Ishikawa (cell line): ENCODE data around the gene KIF5B.

Experiments used
- CEBPB ChIP-seq: IDR thresholded peaks from 2 replicates; pipeline ENCODE4 v1.6.1; 2012
- CREB1 ChIP-seq: IDR thresholded peaks from 2 replicates; pipeline ENCODE4 v1.6.1; 2012; ENCODE audit warnings: low read depth
- EGR1 ChIP-seq: IDR thresholded peaks from 2 replicates; pipeline ENCODE4 v1.6.1; 2012
- EP300 ChIP-seq: IDR thresholded peaks from 2 replicates; pipeline ENCODE4 v1.6.1; 2012; ENCODE audit warnings: borderline replicate concordance
- FOXM1 ChIP-seq: IDR thresholded peaks from 2 replicates; pipeline ENCODE4 v1.6.1; 2012; ENCODE audit warnings: low read depth, borderline replicate concordance
- NFIC ChIP-seq: IDR thresholded peaks from 2 replicates; pipeline ENCODE4 v1.6.1; 2012
- RAD21 ChIP-seq: IDR thresholded peaks from 2 replicates; pipeline ENCODE4 v1.6.1; 2012; ENCODE audit warnings: low read depth
- TAF1 ChIP-seq: IDR thresholded peaks from 2 replicates; pipeline ENCODE4 v1.6.1; 2012; ENCODE audit warnings: low read depth, mild to moderate bottlenecking
- TCF12 ChIP-seq: IDR thresholded peaks from 2 replicates; pipeline ENCODE4 v1.6.1; 2012; ENCODE audit warnings: low read depth
- TEAD4 ChIP-seq: IDR thresholded peaks from 2 replicates; pipeline ENCODE4 v1.6.1; 2012
- YY1 ChIP-seq: IDR thresholded peaks from 2 replicates; pipeline ENCODE4 v1.6.1; 2012; ENCODE audit warnings: low read depth
- ZBTB7A ChIP-seq: IDR thresholded peaks from 2 replicates; pipeline ENCODE4 v1.6.1; 2012; ENCODE audit warnings: low read depth
- TF ChIP-seq, protein P1 (sequence below): IDR thresholded peaks from 2 replicates; pipeline ENCODE4 v1.6.1; 2012; ENCODE audit warnings: low read depth, mild to moderate bottlenecking
- TF ChIP-seq, protein P2 (sequence below): IDR thresholded peaks from 2 replicates; pipeline ENCODE4 v1.6.1; 2012
- TF ChIP-seq, protein P3 (sequence below): IDR thresholded peaks from 2 replicates; pipeline ENCODE4 v1.6.1; 2012

KIF5B gene

DNA sequence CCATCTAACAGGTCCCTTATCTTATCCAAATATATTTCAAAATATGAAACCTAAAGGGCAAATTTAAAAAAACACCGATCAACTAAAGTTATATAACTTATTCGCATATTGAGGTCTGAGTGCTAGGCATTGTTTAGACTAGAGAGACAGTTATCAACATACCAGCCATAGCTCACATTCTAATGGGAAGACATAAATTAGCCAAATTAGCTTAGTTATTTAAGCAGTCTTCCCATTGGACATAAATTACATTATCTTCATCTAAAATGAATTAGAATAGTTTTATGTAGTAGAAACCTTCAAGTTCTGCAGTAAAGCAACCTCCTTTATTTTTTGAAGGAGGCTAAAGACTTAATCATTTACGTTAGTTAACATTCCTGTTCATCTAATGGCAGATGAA is 17.4 kb downstream of the KIF5B start:
- no peak for TF ChIP-seq NFIC
- TF ChIP-seq FOXM1: no peak
- TF ChIP-seq, protein P1, sequence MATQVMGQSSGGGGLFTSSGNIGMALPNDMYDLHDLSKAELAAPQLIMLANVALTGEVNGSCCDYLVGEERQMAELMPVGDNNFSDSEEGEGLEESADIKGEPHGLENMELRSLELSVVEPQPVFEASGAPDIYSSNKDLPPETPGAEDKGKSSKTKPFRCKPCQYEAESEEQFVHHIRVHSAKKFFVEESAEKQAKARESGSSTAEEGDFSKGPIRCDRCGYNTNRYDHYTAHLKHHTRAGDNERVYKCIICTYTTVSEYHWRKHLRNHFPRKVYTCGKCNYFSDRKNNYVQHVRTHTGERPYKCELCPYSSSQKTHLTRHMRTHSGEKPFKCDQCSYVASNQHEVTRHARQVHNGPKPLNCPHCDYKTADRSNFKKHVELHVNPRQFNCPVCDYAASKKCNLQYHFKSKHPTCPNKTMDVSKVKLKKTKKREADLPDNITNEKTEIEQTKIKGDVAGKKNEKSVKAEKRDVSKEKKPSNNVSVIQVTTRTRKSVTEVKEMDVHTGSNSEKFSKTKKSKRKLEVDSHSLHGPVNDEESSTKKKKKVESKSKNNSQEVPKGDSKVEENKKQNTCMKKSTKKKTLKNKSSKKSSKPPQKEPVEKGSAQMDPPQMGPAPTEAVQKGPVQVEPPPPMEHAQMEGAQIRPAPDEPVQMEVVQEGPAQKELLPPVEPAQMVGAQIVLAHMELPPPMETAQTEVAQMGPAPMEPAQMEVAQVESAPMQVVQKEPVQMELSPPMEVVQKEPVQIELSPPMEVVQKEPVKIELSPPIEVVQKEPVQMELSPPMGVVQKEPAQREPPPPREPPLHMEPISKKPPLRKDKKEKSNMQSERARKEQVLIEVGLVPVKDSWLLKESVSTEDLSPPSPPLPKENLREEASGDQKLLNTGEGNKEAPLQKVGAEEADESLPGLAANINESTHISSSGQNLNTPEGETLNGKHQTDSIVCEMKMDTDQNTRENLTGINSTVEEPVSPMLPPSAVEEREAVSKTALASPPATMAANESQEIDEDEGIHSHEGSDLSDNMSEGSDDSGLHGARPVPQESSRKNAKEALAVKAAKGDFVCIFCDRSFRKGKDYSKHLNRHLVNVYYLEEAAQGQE: no peak
- no peak for TF ChIP-seq ZBTB7A
- TF ChIP-seq TEAD4: no peak
- TF ChIP-seq CEBPB: no peak
- no peak for TF ChIP-seq YY1
- TF ChIP-seq EGR1: no peak
- TF ChIP-seq TCF12: no peak
- TF ChIP-seq, protein P2, sequence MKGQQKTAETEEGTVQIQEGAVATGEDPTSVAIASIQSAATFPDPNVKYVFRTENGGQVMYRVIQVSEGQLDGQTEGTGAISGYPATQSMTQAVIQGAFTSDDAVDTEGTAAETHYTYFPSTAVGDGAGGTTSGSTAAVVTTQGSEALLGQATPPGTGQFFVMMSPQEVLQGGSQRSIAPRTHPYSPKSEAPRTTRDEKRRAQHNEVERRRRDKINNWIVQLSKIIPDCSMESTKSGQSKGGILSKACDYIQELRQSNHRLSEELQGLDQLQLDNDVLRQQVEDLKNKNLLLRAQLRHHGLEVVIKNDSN: no peak
- TF ChIP-seq EP300: no peak
- no peak for TF ChIP-seq TAF1
- no peak for TF ChIP-seq CREB1
- TF ChIP-seq RAD21: no peak
- TF ChIP-seq, protein P3, sequence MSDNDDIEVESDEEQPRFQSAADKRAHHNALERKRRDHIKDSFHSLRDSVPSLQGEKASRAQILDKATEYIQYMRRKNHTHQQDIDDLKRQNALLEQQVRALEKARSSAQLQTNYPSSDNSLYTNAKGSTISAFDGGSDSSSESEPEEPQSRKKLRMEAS: no peak

DNA sequence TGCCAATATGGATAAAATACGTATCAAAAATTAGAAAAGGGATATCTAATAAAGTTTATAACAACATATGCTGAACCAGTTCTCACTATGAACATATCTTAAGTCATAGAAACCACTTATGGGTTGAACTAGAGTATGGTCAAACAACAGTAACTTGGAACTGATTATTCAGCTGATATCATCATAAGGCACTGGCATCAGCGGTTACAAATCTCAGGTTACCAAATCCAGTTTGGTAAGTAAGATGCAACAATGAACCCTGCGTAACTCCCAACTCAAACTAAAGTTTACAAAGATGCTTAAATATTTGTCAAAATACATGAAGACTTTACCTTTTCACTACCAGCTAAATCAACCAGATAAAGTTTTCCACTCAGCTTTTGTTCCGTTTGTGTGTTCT is 19.3 kb downstream of the KIF5B start:
- TF ChIP-seq TAF1 (no peak), YY1 (no peak), ZBTB7A (no peak), FOXM1 (no peak), TCF12 (no peak), CREB1 (no peak), NFIC (no peak), EGR1 (no peak), EP300 (no peak), TEAD4 (no peak), RAD21 (no peak)
- TF ChIP-seq, protein P2: no peak
- TF ChIP-seq, protein P3: no peak
- TF ChIP-seq, protein P1: no peak

DNA sequence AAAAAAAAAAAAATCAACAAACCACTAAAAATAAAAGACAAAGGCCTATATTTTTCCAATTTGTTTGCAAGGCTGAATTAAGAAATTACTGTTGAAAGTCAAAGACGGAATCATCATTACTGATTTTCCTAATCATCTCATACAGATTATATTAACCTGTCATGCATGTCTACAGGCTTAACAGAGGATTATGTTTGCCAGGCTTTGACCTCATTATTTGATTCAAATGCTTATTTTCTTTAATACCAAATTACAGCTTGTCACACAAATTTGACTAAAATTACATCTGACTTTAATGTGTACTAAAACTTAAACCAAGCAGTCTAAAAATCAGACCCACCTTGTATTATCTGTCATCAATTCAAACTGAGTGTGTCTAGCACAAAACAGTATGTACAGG is 21.2 kb downstream of the KIF5B start:
- no peak for TF ChIP-seq EGR1
- TF ChIP-seq, protein P3: no peak
- TF ChIP-seq, protein P1: no peak
- no peak for TF ChIP-seq TCF12
- no peak for TF ChIP-seq CREB1
- TF ChIP-seq TAF1: no peak
- no peak for TF ChIP-seq YY1
- TF ChIP-seq ZBTB7A: no peak
- TF ChIP-seq CEBPB: no peak
- TF ChIP-seq EP300: no peak
- no peak for TF ChIP-seq RAD21

DNA sequence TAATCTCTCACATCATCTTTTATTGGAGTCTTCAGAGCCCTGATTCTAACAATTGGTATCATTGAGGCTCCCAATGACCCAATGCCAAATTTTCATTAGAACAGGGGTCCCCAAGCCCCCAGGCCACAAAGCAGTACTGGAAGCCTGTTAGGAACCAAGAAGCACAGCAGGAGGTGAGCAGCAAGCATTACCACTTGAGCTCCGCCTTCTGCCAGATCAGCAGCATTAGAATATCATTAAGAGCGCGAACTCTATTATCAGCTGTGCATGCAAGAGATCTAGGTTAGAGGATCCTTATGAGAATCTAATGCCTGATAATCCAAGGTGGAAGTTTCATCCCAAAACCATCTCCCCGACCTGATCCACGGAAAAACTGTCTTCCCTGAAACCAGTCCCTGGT is 23.1 kb downstream of the KIF5B start:
- no peak for TF ChIP-seq YY1
- TF ChIP-seq FOXM1: no peak
- TF ChIP-seq EP300: no peak
- TF ChIP-seq, protein P3: no peak
- no peak for TF ChIP-seq NFIC
- no peak for TF ChIP-seq CREB1
- TF ChIP-seq, protein P1: no peak
- no peak for TF ChIP-seq EGR1
- TF ChIP-seq, protein P2: no peak
- no peak for TF ChIP-seq TEAD4
- TF ChIP-seq TAF1: no peak
- no peak for TF ChIP-seq CEBPB
- TF ChIP-seq ZBTB7A: no peak
